Midbrain (tissue), 1 donor: Measurements from ENCODE around the gene ACOT9.
"Not testable (repeated sequence)": the region's sequence is repeated elsewhere in the genome, so short reads cannot be mapped to it uniquely, and the experiment has no call there.

ENCODE experiments used
- DNase-seq: peaks from one replicate; lab custom pipeline; 2025; lab: John Stamatoyannopoulos, UW

ACOT9 gene

DNA sequence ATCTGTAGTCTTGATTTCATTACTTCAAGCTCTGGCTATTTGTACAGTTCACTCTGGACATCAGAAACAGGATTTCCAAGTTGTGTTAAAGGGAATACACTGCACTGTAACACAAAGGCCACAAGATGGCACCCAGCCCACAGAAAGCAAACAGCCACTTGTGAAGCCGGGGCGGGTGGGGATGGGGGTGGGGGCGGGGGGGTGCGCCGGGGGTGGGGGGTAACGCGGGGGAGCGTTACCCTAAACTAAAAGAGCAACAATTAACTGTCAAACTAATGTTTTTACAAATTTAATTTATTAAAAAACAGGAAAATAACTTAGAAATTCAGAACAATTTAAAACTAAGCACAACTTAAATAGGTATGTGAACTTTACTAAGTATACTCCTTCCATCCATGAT lies 48.5 kb downstream of the ACOT9 start:
- peak; percentile 55 for DNase-seq

DNA sequence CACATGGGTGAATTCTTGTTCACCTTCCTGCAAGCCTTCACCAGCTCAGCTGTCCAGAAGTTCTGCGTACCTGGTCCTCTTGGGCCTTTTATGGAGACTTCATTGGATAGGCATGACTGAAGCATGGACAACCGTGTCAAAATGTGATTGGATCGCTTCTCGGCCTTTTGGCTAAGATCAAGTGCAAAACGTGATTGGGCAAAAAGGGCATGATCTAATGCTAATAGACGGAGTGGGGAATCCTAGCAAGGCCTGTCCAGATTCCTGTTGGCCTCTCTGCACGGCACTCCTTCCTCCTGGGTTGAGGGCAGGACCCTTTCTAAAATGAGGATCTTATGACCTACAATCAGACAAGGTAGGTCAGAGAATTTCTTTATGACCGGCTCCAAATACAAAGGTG lies 50.9 kb downstream of the ACOT9 start:
- DNase-seq: no peak

GRCh38 chrX:23676486-23676885 lies 66.6 kb downstream of the ACOT9 start:
- not testable (repeated sequence) for DNase-seq

DNA sequence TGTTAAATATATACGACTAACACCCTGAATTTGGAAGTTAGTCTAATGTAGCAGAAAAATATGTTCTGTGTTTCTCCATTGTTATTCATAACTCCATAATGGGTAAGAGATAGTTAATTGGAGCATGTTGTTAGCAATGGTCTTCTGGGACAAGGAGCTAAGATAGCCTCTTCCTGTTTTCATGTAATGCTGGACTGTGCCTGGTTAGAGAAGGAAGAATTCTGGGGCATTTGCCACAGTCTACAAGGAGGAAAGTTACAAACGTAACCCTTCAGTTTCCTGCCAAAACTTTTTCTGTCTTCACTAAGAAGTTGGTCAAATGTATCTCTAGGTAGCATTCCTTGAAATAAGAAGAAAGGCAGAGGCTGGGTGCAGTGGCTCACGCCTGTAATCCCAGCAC lies 70.0 kb downstream of the ACOT9 start:
- DNase-seq: no peak

DNA sequence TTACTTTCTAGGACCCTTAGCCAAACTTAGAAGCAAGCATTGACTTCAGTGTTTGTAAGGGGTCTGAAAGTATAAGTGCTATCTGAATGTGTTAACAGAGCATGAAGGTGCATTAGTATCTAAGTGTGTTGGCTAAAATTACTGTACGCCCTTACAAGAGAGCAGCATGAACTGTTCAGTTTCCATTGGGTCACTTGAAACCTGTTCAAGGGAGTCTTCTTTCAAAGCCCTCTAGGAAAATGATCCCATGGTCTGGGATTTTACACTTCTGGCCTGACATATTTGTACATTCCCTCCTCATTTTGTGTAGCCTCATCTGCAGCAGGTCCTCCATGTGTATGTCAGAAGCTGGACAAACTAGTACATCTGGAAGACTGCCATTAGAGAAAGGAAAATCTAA lies 72.5 kb downstream of the ACOT9 start:
- no peak for DNase-seq

DNA sequence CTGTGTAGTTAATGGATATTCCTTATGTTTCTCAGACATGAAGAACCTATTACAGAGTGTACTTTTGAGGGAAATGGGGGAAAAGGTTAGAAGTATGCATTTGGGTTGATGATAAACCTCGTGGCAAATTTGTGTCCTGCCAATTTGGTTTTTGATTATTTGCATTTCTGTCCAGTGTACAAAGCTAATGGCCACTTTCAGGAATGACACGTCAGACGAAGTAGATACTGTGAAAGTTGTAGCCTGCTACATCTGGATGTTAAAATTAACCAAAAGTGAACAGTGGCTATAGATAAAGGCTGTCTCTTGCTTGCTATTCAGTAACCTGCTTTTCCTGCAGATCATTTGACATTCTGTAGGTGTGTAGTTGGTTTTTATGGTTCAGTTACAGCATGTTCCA lies 74.7 kb downstream of the ACOT9 start:
- no peak for DNase-seq

GRCh38 chrX:23667239-23668177 lies 75.6 kb downstream of the ACOT9 start, which contains the start of gene PRDX4:
TSS of gene PRDX4 (plus strand) at chrX:23667493. CDS start at chrX:23667571, 78 bp downstream.
- DNase-seq: peak; percentile 89

- DNase-seq: no peak
These were observed 76.8 kb downstream of the ACOT9 start for GRCh38 chrX:23666282-23666681.

- no peak for DNase-seq
These were observed 78.6 kb downstream of the ACOT9 start for GRCh38 chrX:23664496-23664895.

DNA sequence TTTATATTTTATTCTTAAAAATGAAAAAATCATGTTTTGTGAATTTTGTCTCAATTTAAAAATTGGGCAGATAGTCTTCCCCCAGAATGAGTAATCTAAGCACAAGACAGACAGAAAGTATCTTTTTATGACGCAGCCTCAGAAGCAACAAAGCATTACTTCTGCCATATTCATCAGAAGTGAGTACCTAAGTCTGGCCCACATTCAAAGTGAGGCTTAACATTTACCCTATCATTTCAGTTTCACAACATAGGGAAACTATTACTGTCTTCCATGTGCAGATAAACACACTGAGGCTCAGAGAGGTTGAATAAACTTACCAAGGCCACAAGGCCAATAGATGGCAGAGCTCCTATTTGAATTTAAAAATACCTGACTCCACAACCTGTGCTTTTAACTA lies 80.2 kb downstream of the ACOT9 start:
- no peak for DNase-seq

DNA sequence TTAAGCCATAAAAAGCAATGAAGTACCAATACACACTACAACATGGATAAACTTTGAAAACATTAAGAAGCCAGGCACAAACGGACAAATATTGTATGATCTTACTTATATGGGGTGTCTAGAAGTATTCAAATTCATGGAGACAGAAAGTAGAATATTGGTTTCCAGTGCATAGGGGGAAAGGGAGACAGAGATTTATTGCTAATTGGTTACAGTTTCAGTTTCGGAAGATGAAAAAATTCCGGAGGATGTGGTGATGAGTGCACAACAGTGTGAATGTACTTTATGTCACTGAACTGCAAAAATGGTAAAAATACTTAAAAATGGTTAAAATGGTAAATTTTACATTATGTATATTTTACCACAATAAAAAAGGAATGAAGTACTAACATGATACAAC lies 80.9 kb downstream of the ACOT9 start:
- DNase-seq: no peak

DNA sequence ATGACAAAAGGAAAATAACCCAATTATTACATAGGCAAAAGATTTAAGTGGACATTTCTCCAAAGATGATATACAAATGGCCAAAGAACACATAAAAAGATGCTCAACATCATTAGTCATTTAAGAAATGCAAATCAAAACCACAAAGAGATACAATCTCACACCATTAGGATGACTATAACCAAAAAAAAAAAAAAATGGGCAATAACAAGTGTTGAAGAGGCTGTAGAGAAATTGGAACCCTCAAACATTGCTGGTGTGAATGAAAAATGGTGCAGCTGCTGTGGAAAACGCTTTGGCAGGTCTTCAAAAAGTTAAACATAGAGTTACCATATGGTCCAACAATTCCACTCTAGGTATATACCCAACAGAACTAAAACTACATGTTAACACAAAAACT lies 81.4 kb downstream of the ACOT9 start:
- no peak for DNase-seq

GRCh38 chrX:23660766-23661132 lies 82.3 kb downstream of the ACOT9 start:
- no peak for DNase-seq

- not testable (repeated sequence) for DNase-seq
These were observed 82.9 kb downstream of the ACOT9 start for GRCh38 chrX:23660083-23660765.

DNA sequence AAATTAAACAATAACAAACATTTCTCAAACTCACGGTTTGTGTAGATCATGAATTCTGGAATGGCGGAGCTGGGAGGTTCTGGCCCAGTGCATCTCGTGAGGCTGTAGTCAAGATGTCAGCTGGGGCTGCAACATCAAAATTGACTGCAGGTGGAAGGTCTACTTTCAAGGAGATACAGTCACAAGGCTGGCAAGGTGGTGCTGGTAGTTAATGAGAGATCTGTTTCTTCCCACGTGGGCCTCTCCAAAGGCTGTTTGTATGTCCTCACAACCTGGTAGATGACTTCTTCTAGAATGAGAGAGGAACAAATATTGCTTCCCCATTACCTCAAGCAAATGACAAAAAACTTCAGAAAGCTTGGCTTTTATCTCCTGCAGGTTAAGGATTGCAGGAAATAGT lies 83.7 kb downstream of the ACOT9 start:
- DNase-seq: no peak

DNA sequence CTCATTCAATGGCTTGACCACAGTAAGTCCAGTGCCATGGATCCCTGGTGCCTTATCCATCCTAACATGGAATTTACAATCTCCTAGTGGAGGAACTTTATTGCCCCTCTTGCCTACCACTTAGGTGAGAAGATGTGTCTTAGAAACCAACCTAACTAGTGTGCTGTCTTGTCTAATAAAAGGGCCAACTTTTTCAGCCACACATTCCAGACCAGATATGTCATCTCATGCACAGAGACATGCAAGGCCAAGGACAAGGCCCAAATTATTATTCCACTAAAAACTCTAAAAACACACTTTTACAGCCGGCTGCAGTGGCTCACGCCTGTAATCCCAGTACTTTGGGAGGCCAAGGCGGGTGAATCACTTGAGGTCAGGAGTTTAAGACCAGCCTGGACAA lies 86.4 kb downstream of the ACOT9 start:
- no peak for DNase-seq

GRCh38 chrX:23656091-23656490 lies 87.0 kb downstream of the ACOT9 start:
- no peak for DNase-seq
